AG04450 (cell line): Measurements from ENCODE around the gene ATP5ME. TPM values are rescaled to one million over a fixed set of nuclear protein-coding genes. Genes with fewer than 3 reads are reported as not detected.
"Not testable (repeated sequence)": the region's sequence is repeated elsewhere in the genome, so short reads cannot be mapped to it uniquely, and the experiment has no call there.

ENCODE experiments used
- CTCF ChIA-PET: fragments of 300-600, 350-600 bp; formaldehyde crosslinking; extraction: SDS; loops from one replicate; lab custom pipeline; 2022; ENCODE audit warnings: antibody characterized with exemption, inconsistent platforms; lab: Charles Lee
- POLR2A ChIA-PET: fragments of 350-600 bp; formaldehyde crosslinking; extraction: SDS; loops from one replicate; lab custom pipeline; 2021; ENCODE audit warnings: antibody characterized with exemption, inconsistent platforms; lab: Yijun Ruan, JAX
- DNase-seq: peaks from one replicate; pipeline ENCODE4 v3.0.0-alpha.2; 2011; ENCODE audit warnings: low read depth, low spot score
- H3K27ac ChIP-seq: one replicate; pipeline ENCODE4 v1.5.1; 2012; ENCODE audit warnings: low read depth, low read length, control low read depth
- H3K27me3 ChIP-seq: one replicate; pipeline ENCODE4 v1.6.0; 2012; ENCODE audit warnings: low read length; ENCODE audit not compliant: control insufficient read depth, insufficient read depth
- H3K4me3 ChIP-seq: 2 replicates; pipeline ENCODE4 v1.5.1; 2011; ENCODE audit warnings: mild to moderate bottlenecking, low read depth, low read length, control low read depth
- H3K9me3 ChIP-seq: 2 replicates; pipeline ENCODE4 v1.5.1; 2012; ENCODE audit warnings: low read length; ENCODE audit not compliant: control insufficient read depth, insufficient read depth
- polyA plus RNA-seq: library from polyadenylated mRNA; depleted of rRNA; stranded (reverse); fragments of >200 nt; gene quantifications from 2 replicates; pipeline ENCODE4 v1.2.3, GENCODE V29; 2011
- TF ChIP-seq, protein P1 (sequence below): IDR thresholded peaks from 2 replicates; pipeline ENCODE4 v1.5.1; 2011; ENCODE audit warnings: low read depth, low read length, control low read depth, inconsistent platforms

Gene ATP5ME
- polyA plus RNA-seq, 1 experiment: 262 TPM

- H3K9me3 ChIP-seq: peaks cover 52% of the 10 kb centered on the region
- DNase-seq: no peak
- POLR2A ChIA-PET: no interaction called here
- H3K27me3 ChIP-seq: no peaks in the 10 kb centered on the region
- TF ChIP-seq, protein P1, sequence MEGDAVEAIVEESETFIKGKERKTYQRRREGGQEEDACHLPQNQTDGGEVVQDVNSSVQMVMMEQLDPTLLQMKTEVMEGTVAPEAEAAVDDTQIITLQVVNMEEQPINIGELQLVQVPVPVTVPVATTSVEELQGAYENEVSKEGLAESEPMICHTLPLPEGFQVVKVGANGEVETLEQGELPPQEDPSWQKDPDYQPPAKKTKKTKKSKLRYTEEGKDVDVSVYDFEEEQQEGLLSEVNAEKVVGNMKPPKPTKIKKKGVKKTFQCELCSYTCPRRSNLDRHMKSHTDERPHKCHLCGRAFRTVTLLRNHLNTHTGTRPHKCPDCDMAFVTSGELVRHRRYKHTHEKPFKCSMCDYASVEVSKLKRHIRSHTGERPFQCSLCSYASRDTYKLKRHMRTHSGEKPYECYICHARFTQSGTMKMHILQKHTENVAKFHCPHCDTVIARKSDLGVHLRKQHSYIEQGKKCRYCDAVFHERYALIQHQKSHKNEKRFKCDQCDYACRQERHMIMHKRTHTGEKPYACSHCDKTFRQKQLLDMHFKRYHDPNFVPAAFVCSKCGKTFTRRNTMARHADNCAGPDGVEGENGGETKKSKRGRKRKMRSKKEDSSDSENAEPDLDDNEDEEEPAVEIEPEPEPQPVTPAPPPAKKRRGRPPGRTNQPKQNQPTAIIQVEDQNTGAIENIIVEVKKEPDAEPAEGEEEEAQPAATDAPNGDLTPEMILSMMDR: no peak
- no peak overlapping the region for H3K27ac ChIP-seq
- CTCF ChIA-PET: no interaction called here
- H3K4me3 ChIP-seq: no peak overlapping the region
Observed at GRCh38 chr4:637536-638280, 36.4 kb downstream of the ATP5ME start.

DNA sequence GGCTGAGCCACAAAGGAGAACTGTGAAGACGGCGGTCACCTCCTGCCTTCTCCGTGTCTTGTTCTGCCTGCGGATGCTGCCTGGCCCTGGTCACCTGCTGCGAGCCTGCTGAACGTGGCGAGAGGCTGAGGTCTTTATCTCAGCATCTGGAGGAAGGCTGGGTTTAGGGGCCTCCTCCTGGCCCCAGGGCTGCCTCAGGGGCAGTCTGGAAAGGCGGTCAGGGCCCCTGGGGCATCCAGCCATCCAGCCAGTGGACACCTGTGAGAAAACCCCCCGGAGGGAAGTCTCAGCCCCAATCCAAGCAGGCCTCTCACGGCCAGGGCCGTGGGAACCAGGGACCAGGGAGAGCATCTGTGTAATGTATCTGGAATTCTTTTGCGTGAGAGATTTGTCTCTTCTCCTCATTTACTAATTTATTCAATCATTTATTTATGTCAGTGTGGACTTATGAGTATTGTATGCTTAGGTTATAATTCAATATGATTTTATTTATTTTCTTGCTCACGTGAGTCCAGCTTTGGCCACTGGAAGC lies 37.4 kb downstream of the ATP5ME start:
- no peak for DNase-seq
- H3K4me3 ChIP-seq: no peak overlapping the region
- TF ChIP-seq, protein P1: no peak
- H3K27me3 ChIP-seq: no peaks in the 10 kb centered on the region
- peaks cover 59% of the 10 kb centered on the region for H3K9me3 ChIP-seq
- POLR2A ChIA-PET: no interaction called here
- CTCF ChIA-PET: no interaction called here
- no peak overlapping the region for H3K27ac ChIP-seq

GRCh38 chr4:635851-636627 lies 38.0 kb downstream of the ATP5ME start:
- Histone ChIP-seq H3K9me3 (peaks cover 56% of the 10 kb centered on the region), H3K27me3 (no peaks in the 10 kb centered on the region), H3K4me3 (no peak overlapping the region), H3K27ac (no peak overlapping the region)
- TF ChIP-seq, protein P1: no peak
- DNase-seq: no peak
- ChIA-PET POLR2A (no interaction called here), CTCF (no interaction called here)

DNA sequence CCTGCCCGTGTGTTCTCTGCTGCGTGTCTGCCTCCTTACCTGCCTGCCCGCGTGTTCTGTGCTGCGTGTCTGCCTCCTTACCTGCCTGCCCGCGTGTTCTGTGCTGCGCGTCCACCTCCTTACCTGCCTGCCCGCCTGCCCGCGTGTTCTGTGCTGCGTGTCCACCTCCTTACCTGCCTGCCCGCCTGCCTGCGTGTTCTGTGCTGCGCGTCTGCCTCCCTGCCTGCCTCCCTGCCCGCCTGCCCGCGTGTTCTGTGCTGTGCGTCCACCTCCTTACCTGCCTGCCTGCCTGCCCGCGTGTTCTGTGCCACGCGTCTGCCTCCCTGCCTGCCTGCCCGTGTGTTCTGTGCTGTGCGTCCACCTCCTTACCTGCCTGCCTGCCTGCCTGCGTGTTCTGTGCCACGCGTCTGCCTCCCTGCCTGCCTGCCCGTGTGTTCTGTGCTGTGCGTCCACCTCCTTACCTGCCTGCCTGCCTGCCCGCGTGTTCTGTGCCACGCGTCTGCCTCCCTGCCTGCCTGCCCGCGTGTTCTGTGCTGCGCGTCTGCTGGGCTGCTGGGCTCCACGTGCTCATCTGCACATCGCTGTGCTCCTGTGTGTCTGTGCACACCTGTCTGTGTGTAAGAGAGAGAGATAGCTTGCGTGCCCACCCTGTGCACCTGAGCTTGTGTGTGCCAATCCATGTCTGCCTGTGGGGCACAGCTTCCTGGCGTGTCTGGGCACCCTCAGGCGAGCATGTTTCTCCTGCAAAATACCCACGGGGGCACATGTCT lies 38.8 kb downstream of the ATP5ME start:
- CTCF ChIA-PET, DNase-seq, H3K27ac ChIP-seq, POLR2A ChIA-PET, H3K27me3 ChIP-seq, H3K4me3 ChIP-seq: not testable (repeated sequence)
- H3K9me3 ChIP-seq: peaks cover 62% of the 10 kb centered on the region

- ChIA-PET CTCF (no interaction called here), POLR2A (no interaction called here)
- no peak overlapping the region for H3K27ac ChIP-seq
- no peak for DNase-seq
- TF ChIP-seq, protein P1: no peak
- H3K27me3 ChIP-seq: no peaks in the 10 kb centered on the region
- H3K9me3 ChIP-seq: peaks cover 69% of the 10 kb centered on the region
- H3K4me3 ChIP-seq: no peak overlapping the region
Observed at GRCh38 chr4:634599-634985, 39.5 kb downstream of the ATP5ME start.
